ENCODE measurements around the gene TRPM3. TPM values are rescaled to one million over a fixed set of nuclear protein-coding genes. Genes with fewer than 3 reads are reported as not detected.

The TRPM3 gene
- total and polyA plus RNA-seq, 2 of the 8 experiments (the other 6 are each of a cell fraction or from before 2014, with no cell fraction given), result 2.4 to 10.9 TPM

DNA sequence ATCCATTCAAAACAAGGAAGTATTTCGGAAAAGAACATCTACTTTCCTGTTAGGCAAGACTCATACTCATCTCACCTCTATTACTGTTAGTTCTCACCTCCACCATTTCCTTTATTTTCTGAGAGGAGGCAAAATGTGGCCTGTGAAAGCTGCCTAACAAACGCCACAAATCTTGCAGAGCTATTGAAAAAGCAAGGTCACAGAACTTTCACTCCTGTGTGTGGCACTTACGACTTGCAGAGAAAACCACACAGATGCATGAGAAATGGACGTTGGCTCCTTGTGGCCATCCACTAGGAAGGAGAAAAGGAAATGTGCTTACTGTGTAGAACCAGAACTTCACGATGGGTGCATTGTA, 511.2 kb downstream of the TRPM3 start (continued):
- TF ChIP-seq, protein P1, sequence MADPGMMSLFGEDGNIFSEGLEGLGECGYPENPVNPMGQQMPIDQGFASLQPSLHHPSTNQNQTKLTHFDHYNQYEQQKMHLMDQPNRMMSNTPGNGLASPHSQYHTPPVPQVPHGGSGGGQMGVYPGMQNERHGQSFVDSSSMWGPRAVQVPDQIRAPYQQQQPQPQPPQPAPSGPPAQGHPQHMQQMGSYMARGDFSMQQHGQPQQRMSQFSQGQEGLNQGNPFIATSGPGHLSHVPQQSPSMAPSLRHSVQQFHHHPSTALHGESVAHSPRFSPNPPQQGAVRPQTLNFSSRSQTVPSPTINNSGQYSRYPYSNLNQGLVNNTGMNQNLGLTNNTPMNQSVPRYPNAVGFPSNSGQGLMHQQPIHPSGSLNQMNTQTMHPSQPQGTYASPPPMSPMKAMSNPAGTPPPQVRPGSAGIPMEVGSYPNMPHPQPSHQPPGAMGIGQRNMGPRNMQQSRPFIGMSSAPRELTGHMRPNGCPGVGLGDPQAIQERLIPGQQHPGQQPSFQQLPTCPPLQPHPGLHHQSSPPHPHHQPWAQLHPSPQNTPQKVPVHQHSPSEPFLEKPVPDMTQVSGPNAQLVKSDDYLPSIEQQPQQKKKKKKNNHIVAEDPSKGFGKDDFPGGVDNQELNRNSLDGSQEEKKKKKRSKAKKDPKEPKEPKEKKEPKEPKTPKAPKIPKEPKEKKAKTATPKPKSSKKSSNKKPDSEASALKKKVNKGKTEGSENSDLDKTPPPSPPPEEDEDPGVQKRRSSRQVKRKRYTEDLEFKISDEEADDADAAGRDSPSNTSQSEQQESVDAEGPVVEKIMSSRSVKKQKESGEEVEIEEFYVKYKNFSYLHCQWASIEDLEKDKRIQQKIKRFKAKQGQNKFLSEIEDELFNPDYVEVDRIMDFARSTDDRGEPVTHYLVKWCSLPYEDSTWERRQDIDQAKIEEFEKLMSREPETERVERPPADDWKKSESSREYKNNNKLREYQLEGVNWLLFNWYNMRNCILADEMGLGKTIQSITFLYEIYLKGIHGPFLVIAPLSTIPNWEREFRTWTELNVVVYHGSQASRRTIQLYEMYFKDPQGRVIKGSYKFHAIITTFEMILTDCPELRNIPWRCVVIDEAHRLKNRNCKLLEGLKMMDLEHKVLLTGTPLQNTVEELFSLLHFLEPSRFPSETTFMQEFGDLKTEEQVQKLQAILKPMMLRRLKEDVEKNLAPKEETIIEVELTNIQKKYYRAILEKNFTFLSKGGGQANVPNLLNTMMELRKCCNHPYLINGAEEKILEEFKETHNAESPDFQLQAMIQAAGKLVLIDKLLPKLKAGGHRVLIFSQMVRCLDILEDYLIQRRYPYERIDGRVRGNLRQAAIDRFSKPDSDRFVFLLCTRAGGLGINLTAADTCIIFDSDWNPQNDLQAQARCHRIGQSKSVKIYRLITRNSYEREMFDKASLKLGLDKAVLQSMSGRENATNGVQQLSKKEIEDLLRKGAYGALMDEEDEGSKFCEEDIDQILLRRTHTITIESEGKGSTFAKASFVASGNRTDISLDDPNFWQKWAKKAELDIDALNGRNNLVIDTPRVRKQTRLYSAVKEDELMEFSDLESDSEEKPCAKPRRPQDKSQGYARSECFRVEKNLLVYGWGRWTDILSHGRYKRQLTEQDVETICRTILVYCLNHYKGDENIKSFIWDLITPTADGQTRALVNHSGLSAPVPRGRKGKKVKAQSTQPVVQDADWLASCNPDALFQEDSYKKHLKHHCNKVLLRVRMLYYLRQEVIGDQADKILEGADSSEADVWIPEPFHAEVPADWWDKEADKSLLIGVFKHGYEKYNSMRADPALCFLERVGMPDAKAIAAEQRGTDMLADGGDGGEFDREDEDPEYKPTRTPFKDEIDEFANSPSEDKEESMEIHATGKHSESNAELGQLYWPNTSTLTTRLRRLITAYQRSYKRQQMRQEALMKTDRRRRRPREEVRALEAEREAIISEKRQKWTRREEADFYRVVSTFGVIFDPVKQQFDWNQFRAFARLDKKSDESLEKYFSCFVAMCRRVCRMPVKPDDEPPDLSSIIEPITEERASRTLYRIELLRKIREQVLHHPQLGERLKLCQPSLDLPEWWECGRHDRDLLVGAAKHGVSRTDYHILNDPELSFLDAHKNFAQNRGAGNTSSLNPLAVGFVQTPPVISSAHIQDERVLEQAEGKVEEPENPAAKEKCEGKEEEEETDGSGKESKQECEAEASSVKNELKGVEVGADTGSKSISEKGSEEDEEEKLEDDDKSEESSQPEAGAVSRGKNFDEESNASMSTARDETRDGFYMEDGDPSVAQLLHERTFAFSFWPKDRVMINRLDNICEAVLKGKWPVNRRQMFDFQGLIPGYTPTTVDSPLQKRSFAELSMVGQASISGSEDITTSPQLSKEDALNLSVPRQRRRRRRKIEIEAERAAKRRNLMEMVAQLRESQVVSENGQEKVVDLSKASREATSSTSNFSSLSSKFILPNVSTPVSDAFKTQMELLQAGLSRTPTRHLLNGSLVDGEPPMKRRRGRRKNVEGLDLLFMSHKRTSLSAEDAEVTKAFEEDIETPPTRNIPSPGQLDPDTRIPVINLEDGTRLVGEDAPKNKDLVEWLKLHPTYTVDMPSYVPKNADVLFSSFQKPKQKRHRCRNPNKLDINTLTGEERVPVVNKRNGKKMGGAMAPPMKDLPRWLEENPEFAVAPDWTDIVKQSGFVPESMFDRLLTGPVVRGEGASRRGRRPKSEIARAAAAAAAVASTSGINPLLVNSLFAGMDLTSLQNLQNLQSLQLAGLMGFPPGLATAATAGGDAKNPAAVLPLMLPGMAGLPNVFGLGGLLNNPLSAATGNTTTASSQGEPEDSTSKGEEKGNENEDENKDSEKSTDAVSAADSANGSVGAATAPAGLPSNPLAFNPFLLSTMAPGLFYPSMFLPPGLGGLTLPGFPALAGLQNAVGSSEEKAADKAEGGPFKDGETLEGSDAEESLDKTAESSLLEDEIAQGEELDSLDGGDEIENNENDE (IDR thresholded peaks at IDR 0.05; ENCODE audit: insufficient replicate concordance, low read length), result no peak

Data from H1 (cell line).